Memory B cell (primary cell): ENCODE results near the gene ZNF333.

Experiments
- ATAC-seq: fragments of 150-1000 bp; cut with Tn5 transposase; 2 replicates; pipeline ENCODE4 v1.10.0; 2021; ENCODE audit warnings: low read depth, mild to moderate bottlenecking, moderate library complexity
- DNase-seq, 2 donors: peaks; one replicate each; pipeline ENCODE4 v3.0.0; 2022; ENCODE audit warnings: low spot score in 2 of 2
- H3K27ac Mint-ChIP-seq: one replicate; pipeline ENCODE4 v1.8.0; 2022; ENCODE audit warnings: mild to moderate bottlenecking, moderate library complexity, mixed read lengths
- H3K27me3 Mint-ChIP-seq: one replicate; pipeline ENCODE4 v1.8.0; 2022; ENCODE audit warnings: mixed read lengths
- H3K36me3 Mint-ChIP-seq: one replicate; pipeline ENCODE4 v1.8.0; 2022; ENCODE audit warnings: mild to moderate bottlenecking, mixed read lengths
- H3K4me1 Mint-ChIP-seq: one replicate; pipeline ENCODE4 v1.8.0; 2022; ENCODE audit warnings: mixed read lengths
- H3K4me3 Mint-ChIP-seq: one replicate; pipeline ENCODE4 v1.8.0; 2022; ENCODE audit warnings: mild to moderate bottlenecking, moderate library complexity, mixed read lengths
- H3K9me3 Mint-ChIP-seq: one replicate; pipeline ENCODE4 v1.8.0; 2022; ENCODE audit warnings: mixed read lengths

Gene ZNF333

GRCh38 chr19:14676762-14677161, 13.1 kb upstream of the ZNF333 start:
- H3K27ac Mint-ChIP-seq, result no peak overlapping the region
- H3K4me1 Mint-ChIP-seq, result peaks cover 20% of the 10 kb centered on the region
- DNase-seq (no peak), ATAC-seq (no peak)
- no peak overlapping the region for H3K4me3 Mint-ChIP-seq
- no peaks in the 10 kb centered on the region for H3K9me3 Mint-ChIP-seq
- no peaks in the 10 kb centered on the region for H3K27me3 Mint-ChIP-seq
- H3K36me3 Mint-ChIP-seq, result no peaks in the 10 kb centered on the region

- Mint-ChIP-seq H3K36me3 (no peaks in the 10 kb centered on the region), H3K9me3 (no peaks in the 10 kb centered on the region), H3K27me3 (no peaks in the 10 kb centered on the region), H3K4me3 (no peak overlapping the region), H3K4me1 (peaks cover 13% of the 10 kb centered on the region), H3K27ac (no peak overlapping the region)
- DNase-seq (no peak), ATAC-seq (no peak)
Observed at GRCh38 chr19:14677464-14677863, 12.4 kb upstream of the ZNF333 start.

GRCh38 chr19:14678199-14678598, 11.6 kb upstream of the ZNF333 start:
- Mint-ChIP-seq H3K27ac (no peak overlapping the region), H3K4me1 (peaks cover 15% of the 10 kb centered on the region), H3K36me3 (no peaks in the 10 kb centered on the region), H3K9me3 (no peaks in the 10 kb centered on the region), H3K27me3 (no peaks in the 10 kb centered on the region), H3K4me3 (no peak overlapping the region)
- no peak for ATAC-seq
- no peak for DNase-seq

GRCh38 chr19:14682084-14682483, 7.8 kb upstream of the ZNF333 start:
- H3K27ac Mint-ChIP-seq, result no peak overlapping the region
- no peaks in the 10 kb centered on the region for H3K36me3 Mint-ChIP-seq
- DNase-seq, result no peak
- H3K4me1 Mint-ChIP-seq, result peaks cover 6% of the 10 kb centered on the region
- no peak overlapping the region for H3K4me3 Mint-ChIP-seq
- no peaks in the 10 kb centered on the region for H3K27me3 Mint-ChIP-seq
- H3K9me3 Mint-ChIP-seq, result no peaks in the 10 kb centered on the region
- ATAC-seq, result no peak

- H3K36me3 Mint-ChIP-seq, result no peaks in the 10 kb centered on the region
- H3K9me3 Mint-ChIP-seq, result no peaks in the 10 kb centered on the region
- peaks cover 6% of the 10 kb centered on the region for H3K4me1 Mint-ChIP-seq
- H3K27me3 Mint-ChIP-seq, result no peaks in the 10 kb centered on the region
- peak; percentile 82 for ATAC-seq
- H3K27ac Mint-ChIP-seq, result no peak overlapping the region
- no peak for DNase-seq
- no peak overlapping the region for H3K4me3 Mint-ChIP-seq
Observed at GRCh38 chr19:14683439-14683838, 6.4 kb upstream of the ZNF333 start.

GRCh38 chr19:14686411-14686810, 3.4 kb upstream of the ZNF333 start:
- Mint-ChIP-seq H3K27me3 (no peaks in the 10 kb centered on the region), H3K9me3 (no peaks in the 10 kb centered on the region)
- DNase-seq, result peak in 1 of 2 donors; percentile 31

GRCh38 chr19:14694641-14695266, 4.9 kb downstream of the ZNF333 start:
- Mint-ChIP-seq H3K36me3 (peaks cover 25% of the 10 kb centered on the region), H3K27ac (no peak overlapping the region), H3K4me3 (no peak overlapping the region), H3K27me3 (no peaks in the 10 kb centered on the region), H3K4me1 (peaks cover 5% of the 10 kb centered on the region), H3K9me3 (no peaks in the 10 kb centered on the region)
- ATAC-seq (no peak), DNase-seq (no peak)

More at GRCh38 chr19:14686411-14686810, 3.4 kb upstream of the ZNF333 start:
- H3K4me1 Mint-ChIP-seq, result peaks cover 11% of the 10 kb centered on the region
- no peak overlapping the region for H3K4me3 Mint-ChIP-seq
- no peak overlapping the region for H3K27ac Mint-ChIP-seq
- no peaks in the 10 kb centered on the region for H3K36me3 Mint-ChIP-seq
- ATAC-seq, result no peak

GRCh38 chr19:14695471-14695870, 5.6 kb downstream of the ZNF333 start:
- no peak for ATAC-seq
- Mint-ChIP-seq H3K27ac (no peak overlapping the region), H3K27me3 (no peaks in the 10 kb centered on the region), H3K36me3 (peaks cover 29% of the 10 kb centered on the region), H3K9me3 (no peaks in the 10 kb centered on the region), H3K4me1 (peaks cover 5% of the 10 kb centered on the region), H3K4me3 (no peak overlapping the region)
- no peak for DNase-seq

- H3K9me3 Mint-ChIP-seq, result no peaks in the 10 kb centered on the region
- no peak for ATAC-seq
Observed at GRCh38 chr19:14699641-14700040, 9.8 kb downstream of the ZNF333 start.

GRCh38 chr19:14700711-14701375, 11.0 kb downstream of the ZNF333 start:
- peaks cover 62% of the 10 kb centered on the region for H3K36me3 Mint-ChIP-seq
- H3K27ac Mint-ChIP-seq, result no peak overlapping the region
- H3K27me3 Mint-ChIP-seq, result no peaks in the 10 kb centered on the region
- no peak for DNase-seq
- no peak overlapping the region for H3K4me3 Mint-ChIP-seq
- no peaks in the 10 kb centered on the region for H3K9me3 Mint-ChIP-seq
- no peaks in the 10 kb centered on the region for H3K4me1 Mint-ChIP-seq
- ATAC-seq, result no peak

More at GRCh38 chr19:14699641-14700040, 9.8 kb downstream of the ZNF333 start:
- H3K36me3 Mint-ChIP-seq, result peaks cover 54% of the 10 kb centered on the region
- H3K27me3 Mint-ChIP-seq, result no peaks in the 10 kb centered on the region
- H3K27ac Mint-ChIP-seq, result no peak overlapping the region
- no peaks in the 10 kb centered on the region for H3K4me1 Mint-ChIP-seq
- no peak overlapping the region for H3K4me3 Mint-ChIP-seq
- no peak for DNase-seq

- Mint-ChIP-seq H3K4me1 (no peaks in the 10 kb centered on the region), H3K27me3 (no peaks in the 10 kb centered on the region), H3K36me3 (peaks cover 68% of the 10 kb centered on the region), H3K27ac (no peak overlapping the region), H3K9me3 (no peaks in the 10 kb centered on the region), H3K4me3 (no peak overlapping the region)
- DNase-seq (no peak), ATAC-seq (no peak)
Observed at GRCh38 chr19:14703833-14704232, 14.0 kb downstream of the ZNF333 start.

- no peaks in the 10 kb centered on the region for H3K9me3 Mint-ChIP-seq
- DNase-seq, result no peak
- H3K36me3 Mint-ChIP-seq, result peaks cover 70% of the 10 kb centered on the region
- no peaks in the 10 kb centered on the region for H3K4me1 Mint-ChIP-seq
- no peak overlapping the region for H3K27ac Mint-ChIP-seq
- ATAC-seq, result no peak
- no peak overlapping the region for H3K4me3 Mint-ChIP-seq
- no peaks in the 10 kb centered on the region for H3K27me3 Mint-ChIP-seq
Observed at GRCh38 chr19:14704450-14704849, 14.6 kb downstream of the ZNF333 start.

- H3K4me1 Mint-ChIP-seq, result no peaks in the 10 kb centered on the region
- no peak overlapping the region for H3K4me3 Mint-ChIP-seq
- ATAC-seq, result no peak
- peaks cover 86% of the 10 kb centered on the region for H3K36me3 Mint-ChIP-seq
- no peaks in the 10 kb centered on the region for H3K27me3 Mint-ChIP-seq
- H3K27ac Mint-ChIP-seq, result no peak overlapping the region
- peaks cover 27% of the 10 kb centered on the region for H3K9me3 Mint-ChIP-seq
- no peak for DNase-seq
Observed at GRCh38 chr19:14715841-14716240, 26.0 kb downstream of the ZNF333 start.

- Mint-ChIP-seq H3K4me1 (no peaks in the 10 kb centered on the region), H3K9me3 (peaks cover 33% of the 10 kb centered on the region), H3K4me3 (no peak overlapping the region), H3K27me3 (no peaks in the 10 kb centered on the region), H3K27ac (no peak overlapping the region), H3K36me3 (peaks cover 84% of the 10 kb centered on the region)
- ATAC-seq, result no peak
- DNase-seq, result no peak
Observed at GRCh38 chr19:14718522-14719116, 28.8 kb downstream of the ZNF333 start.
